ENCODE results near the gene TJP1. TPM values are rescaled to one million over a fixed set of nuclear protein-coding genes. Genes with fewer than 3 reads are reported as not detected.

TJP1 gene
- total RNA-seq, 1 experiment from 2014 or later = 140 TPM

GRCh38 chr15:29688506-29689286 is 133.6 kb downstream of the TJP1 start:
- Mint-ChIP-seq H3K27me3 (ENCODE audit: low read depth) (no peaks in the 10 kb centered on the region; the same call in 1 of the 2 replicates), H3K4me3 (no peak overlapping the region), H3K4me1 (peaks cover 0 to 7% of the 10 kb centered on the region in 2 experiments; a peak in 1 of 4 replicates), H3K27ac (peak overlapping the region in 1 of 3 experiments; percentile 62; a peak in 1 of 7 replicates), H3K36me3 (ENCODE audit: insufficient read depth in 1 of 3, low read depth in 3 of 3) (peaks cover 0 to 2% (median 0%) of the 10 kb centered on the region in 3 experiments; a peak in 1 of 7 replicates), H3K9me3 (peaks cover 0 to 4% of the 10 kb centered on the region in 2 experiments; a peak in 3 of 5 replicates)
- Histone ChIP-seq H3T11ph (ENCODE audit: low read length) (no peak overlapping the region), H2BK12ac (ENCODE audit: insufficient read length, low read depth, low read length) (no peak overlapping the region), H3K4ac (ENCODE audit: low read depth, low read length) (no peak overlapping the region), H3K4me2 (ENCODE audit: insufficient read depth, insufficient read length, low read length) (no peak overlapping the region), H4K91ac (ENCODE audit: insufficient read length, low read depth, low read length) (no peak overlapping the region), H2BK5ac (ENCODE audit: insufficient read length, low read length) (no peak overlapping the region), H3K14ac (ENCODE audit: insufficient read depth, low read length) (no peak overlapping the region), H3K18ac (ENCODE audit: insufficient read length, low read depth, low read length) (no peak overlapping the region), H3K4me1 (ENCODE audit: insufficient read depth, low read length) (no peaks in the 10 kb centered on the region), H2AK5ac (ENCODE audit: insufficient read length, low read length) (no peak overlapping the region), H2BK120ac (ENCODE audit: low read depth, low read length, poor library complexity, severe bottlenecking) (no peak overlapping the region), H3K27ac (ENCODE audit: insufficient read length, low read depth, low read length) (no peak overlapping the region), H3K23me2 (ENCODE audit: insufficient read length, low read depth, low read length, poor library complexity, severe bottlenecking) (no peaks in the 10 kb centered on the region), H3K79me1 (ENCODE audit: insufficient read depth, low read depth, low read length, poor library complexity, severe bottlenecking) (no peaks in the 10 kb centered on the region), H3K56ac (ENCODE audit: insufficient read length, low read depth, low read length) (no peak overlapping the region), H3K79me2 (ENCODE audit: insufficient read depth, low read length) (no peaks in the 10 kb centered on the region), H4K20me1 (ENCODE audit: control insufficient read depth, insufficient read depth, insufficient read length) (no peaks in the 10 kb centered on the region), H4K5ac (ENCODE audit: insufficient read length, low read depth, low read length) (no peak overlapping the region), H3K23ac (ENCODE audit: insufficient read length, low read depth, low read length) (no peak overlapping the region), H3K9me3 (ENCODE audit: control insufficient read depth, low read depth, low read length) (no peaks in the 10 kb centered on the region), H3K9ac (ENCODE audit: extremely low read depth, insufficient read length, low read length) (no peak overlapping the region), H2BK20ac (ENCODE audit: low read depth, low read length, poor library complexity, severe bottlenecking) (no peak overlapping the region), H4K8ac (replicated peaks; ENCODE audit: insufficient read length, low read depth, low read length) (no peak overlapping the region), H2BK15ac (ENCODE audit: low read depth, low read length) (no peak overlapping the region), H3K27me3 (ENCODE audit: insufficient read depth, low read length) (no peaks in the 10 kb centered on the region), H2AFZ (ENCODE audit: low read length) (no peak overlapping the region)
- TF ChIP-seq CTCF (conservative IDR thresholded peaks at IDR 0.05) = no peak
- DNase-seq = no peak
- no CpG with 5 or more reads among the region's 26 CpGs for WGBS (ENCODE audit: extremely low coverage, insufficient read length, low lambda C conversion rate)
